Activated effector memory CD4-positive, alpha-beta T cell treated with anti-CD3 and anti-CD28 coated beads, Interleukin-2, amount 50 U/mL, for 16 hours (primary cell): ENCODE measurements around the gene RBMS2.

Experiments used
- DNase-seq: peaks from one replicate; pipeline ENCODE4 v3.0.0-alpha.2; 2020

Gene RBMS2

GRCh38 chr12:56632701-56633467, 111.3 kb downstream of the RBMS2 start:
- DNase-seq = no peak

GRCh38 chr12:56633468-56634241, 112.0 kb downstream of the RBMS2 start:
- DNase-seq = no peak

GRCh38 chr12:56634242-56634836, 112.7 kb downstream of the RBMS2 start:
- DNase-seq = peak; percentile 70

- DNase-seq = peak; percentile 89
Measured at GRCh38 chr12:56634837-56635791, 113.5 kb downstream of the RBMS2 start.

GRCh38 chr12:56635806-56636674, 114.4 kb downstream of the RBMS2 start:
- peak; percentile 92 for DNase-seq

GRCh38 chr12:56636675-56637540, 115.3 kb downstream of the RBMS2 start:
- DNase-seq = peak; percentile 96

GRCh38 chr12:56637621-56638020, 116.0 kb downstream of the RBMS2 start:
- no peak for DNase-seq

- no peak for DNase-seq
Measured at GRCh38 chr12:56641219-56641618, 119.6 kb downstream of the RBMS2 start.

GRCh38 chr12:56644654-56645053, 123.0 kb downstream of the RBMS2 start:
- DNase-seq = no peak

- no peak for DNase-seq
Measured at GRCh38 chr12:56645201-56645716, 123.6 kb downstream of the RBMS2 start.
